Fibroblast of mammary gland (primary cell): ENCODE measurements around the gene CXCL14.
A peak's percentile ranks its signal among the peaks of the same experiment; 100 is the strongest.

ENCODE experiments used
- DNase-seq: peaks from one replicate; pipeline ENCODE4 v3.0.0-alpha.2; 2010; ENCODE audit warnings: low read depth
- H3K4me3 ChIP-seq: 2 replicates; pipeline ENCODE4 v1.5.1; 2011; ENCODE audit warnings: low read depth, mild to moderate bottlenecking, low read length, moderate library complexity; ENCODE audit not compliant: control insufficient read depth
- CTCF ChIP-seq: conservative IDR thresholded peaks from 2 replicates; pipeline ENCODE4 v1.5.1; 2011; ENCODE audit warnings: low read depth, low read length, inconsistent platforms; ENCODE audit not compliant: control insufficient read depth, insufficient read depth

CXCL14 gene

GRCh38 chr5:135571066-135571609, 7.7 kb downstream of the CXCL14 start:
- TF ChIP-seq CTCF, result no peak
- DNase-seq, result no peak
- H3K4me3 ChIP-seq, result no peak overlapping the region

GRCh38 chr5:135570453-135570764, 8.4 kb downstream of the CXCL14 start:
- TF ChIP-seq CTCF, result no peak
- DNase-seq, result no peak
- no peak overlapping the region for H3K4me3 ChIP-seq

GRCh38 chr5:135569755-135570452, 8.9 kb downstream of the CXCL14 start:
- H3K4me3 ChIP-seq, result no peak overlapping the region
- peak; percentile 55 for TF ChIP-seq CTCF
- DNase-seq, result peak; percentile 33

- DNase-seq, result no peak
- TF ChIP-seq CTCF, result no peak
- no peak overlapping the region for H3K4me3 ChIP-seq
Measured at GRCh38 chr5:135568923-135569360, 9.8 kb downstream of the CXCL14 start.

GRCh38 chr5:135568246-135568645, 10.5 kb downstream of the CXCL14 start:
- TF ChIP-seq CTCF, result no peak
- H3K4me3 ChIP-seq, result no peak overlapping the region
- no peak for DNase-seq

GRCh38 chr5:135567661-135568060, 11.1 kb downstream of the CXCL14 start:
- H3K4me3 ChIP-seq, result no peak overlapping the region
- no peak for DNase-seq
- TF ChIP-seq CTCF, result no peak
